CD4-positive, alpha-beta T cell treated with Interleukin-6 for 4 hours (primary cell): ENCODE data around the gene PLEKHA6.
"Not testable (repeated sequence)": the region's sequence is repeated elsewhere in the genome, so short reads cannot be mapped to it uniquely, and the experiment has no call there.

Source experiments
- DNase-seq: peaks from one replicate; pipeline ENCODE4 v3.0.0-alpha.2; 2020; ENCODE audit warnings: mixed read lengths

The PLEKHA6 gene

DNA sequence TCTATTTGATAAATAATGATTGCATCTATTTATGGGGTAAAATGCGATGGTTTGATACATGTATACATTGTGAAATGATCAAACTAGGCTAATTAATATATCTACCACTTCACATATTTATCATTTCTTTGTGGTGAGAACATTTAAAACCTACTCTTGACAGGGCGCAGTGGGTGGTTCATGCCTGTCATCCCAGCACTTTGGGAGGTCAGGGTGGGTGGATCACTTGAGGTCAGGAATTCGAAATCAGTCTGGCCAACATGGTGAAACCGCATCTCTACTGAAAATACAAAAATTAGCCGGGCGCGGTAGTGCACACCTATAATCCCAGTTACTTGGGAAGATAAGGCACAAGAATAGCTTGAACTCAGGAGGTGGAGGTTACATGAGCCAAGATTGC is 25.3 kb downstream of the PLEKHA6 start:
- no peak for DNase-seq

DNA sequence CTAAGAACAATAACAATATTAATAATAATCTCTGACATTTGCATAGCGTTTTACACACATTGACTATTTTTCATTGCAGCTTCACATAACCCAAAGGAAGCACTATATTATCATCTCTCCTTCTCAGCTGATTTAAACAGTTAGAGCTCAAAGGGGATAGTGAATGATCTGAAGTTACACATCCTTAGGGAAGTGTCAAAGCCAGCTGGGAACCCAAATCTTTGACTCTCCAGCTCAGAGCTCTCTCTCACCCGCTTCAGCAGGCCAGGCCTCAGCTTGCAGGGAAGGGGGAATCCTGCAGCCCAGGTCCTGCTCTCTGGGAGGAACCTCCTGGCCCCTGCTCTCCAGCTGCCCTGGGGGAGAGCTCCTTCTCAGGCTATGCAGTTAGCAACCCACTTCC is 26.3 kb downstream of the PLEKHA6 start:
- no peak for DNase-seq

DNA sequence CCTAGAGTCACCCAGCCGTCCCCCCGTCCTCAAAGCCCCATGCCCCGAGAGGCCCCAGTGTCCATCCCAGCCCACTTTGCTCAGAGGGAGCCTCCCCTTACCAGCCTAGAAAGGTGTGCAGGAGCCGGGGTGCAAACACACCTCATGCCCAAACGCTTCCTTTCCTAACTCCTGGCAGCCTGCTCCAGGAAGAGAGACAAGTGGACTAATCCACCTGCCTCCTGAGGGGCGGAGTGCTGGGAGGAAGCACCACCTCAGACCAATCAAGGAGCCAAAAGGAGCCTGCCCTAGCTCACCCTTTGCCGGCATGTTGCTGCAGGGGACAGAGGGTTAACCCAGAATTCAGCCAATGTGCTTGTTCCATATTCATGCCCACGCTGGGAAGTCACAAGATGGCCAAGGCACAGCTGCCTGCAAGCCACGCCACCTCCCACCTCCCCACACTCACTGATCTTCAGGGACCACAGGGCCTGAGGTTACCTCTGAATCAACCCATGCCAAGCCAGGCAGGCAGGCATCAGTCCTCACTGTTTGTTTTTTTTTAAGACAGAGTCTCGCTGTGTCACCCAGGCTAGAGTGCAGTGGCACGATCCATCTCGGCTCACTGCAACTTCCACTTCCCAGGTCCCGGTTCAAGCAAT is 27.8 kb downstream of the PLEKHA6 start:
- no peak for DNase-seq

DNA sequence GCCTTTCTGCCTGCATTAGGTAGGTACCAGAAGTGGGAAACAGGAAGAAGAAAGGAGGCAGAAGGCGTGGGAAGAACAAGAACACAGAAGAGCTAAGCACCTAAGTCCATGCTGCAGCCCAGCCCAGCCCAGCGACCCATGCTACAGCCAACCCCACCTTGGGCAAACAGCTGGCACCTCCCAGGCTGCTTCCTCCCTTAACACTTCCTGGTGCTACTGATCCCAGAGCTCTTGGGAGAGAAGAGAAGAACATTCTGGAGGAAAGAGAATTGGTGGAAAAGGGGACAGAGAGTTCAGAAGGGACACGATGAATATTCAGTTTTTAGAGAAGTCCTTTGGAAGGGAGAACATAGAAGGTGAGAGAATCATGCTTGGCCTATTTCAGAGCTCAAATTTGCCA is 28.5 kb downstream of the PLEKHA6 start:
- no peak for DNase-seq

DNA sequence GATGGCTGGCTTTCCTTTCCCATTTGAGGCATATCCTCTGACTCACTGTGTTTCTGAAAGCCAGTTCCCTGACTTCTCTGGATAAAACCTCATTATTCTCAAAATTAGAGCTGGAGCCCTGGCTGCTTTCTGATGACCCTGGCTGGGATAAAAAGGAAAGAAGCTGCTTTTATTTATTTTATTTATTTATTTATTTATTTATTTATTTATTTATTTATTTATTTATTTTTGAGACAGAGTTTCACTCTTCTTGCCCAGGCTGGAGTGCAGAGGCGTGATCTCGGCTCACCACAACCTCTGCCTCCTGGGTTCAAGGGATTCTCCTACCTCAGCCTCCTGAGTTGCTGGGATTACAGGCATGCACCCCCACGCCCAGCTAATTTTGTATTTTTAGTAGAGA is 31.9 kb downstream of the PLEKHA6 start:
- not testable (repeated sequence) for DNase-seq

DNA sequence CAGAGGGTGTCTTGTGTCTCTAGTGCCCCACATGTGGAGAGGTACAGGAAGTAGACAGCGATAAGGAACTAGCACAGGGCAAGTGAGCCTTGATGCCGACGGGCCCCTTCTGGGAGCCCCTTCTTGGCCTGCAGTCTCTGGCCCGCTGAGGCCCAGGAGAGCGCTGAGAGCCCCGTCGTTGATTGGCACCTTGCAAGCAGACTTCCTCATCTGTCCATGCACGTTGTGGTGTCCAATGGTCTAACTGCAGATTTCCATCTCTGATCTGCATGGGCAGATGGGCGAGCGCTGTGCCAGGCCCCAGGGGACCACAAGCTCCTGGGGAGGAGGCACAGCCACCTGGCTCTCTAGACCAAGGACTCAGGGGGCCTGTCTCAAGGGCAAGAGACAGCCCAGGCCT is 32.4 kb downstream of the PLEKHA6 start:
- no peak for DNase-seq

DNA sequence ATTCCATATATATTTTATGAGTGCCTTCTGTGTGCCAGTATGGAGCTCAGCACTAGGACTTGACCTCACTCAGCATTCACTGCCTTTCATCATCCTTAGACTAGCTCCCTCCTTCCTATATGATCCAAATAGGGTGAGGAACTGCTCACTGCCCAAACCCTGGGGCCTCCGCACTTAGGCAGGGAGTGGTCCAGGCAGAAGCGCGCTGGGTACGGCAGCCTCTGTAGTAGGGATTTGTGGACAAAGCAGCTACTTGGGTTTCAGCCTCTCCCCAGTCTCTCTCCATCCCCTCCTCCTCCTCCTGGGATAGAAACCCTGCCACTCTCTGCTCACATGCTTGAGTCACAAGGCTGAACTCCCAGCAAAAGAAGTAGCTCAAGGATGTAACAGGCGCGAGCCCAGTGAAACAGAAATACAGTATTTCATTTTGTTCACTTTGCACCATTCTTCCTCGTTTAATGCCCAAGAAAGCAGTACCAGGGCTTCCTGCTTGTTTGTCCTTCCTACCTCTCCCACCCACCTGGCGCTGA is 32.9 kb downstream of the PLEKHA6 start:
- DNase-seq: no peak

DNA sequence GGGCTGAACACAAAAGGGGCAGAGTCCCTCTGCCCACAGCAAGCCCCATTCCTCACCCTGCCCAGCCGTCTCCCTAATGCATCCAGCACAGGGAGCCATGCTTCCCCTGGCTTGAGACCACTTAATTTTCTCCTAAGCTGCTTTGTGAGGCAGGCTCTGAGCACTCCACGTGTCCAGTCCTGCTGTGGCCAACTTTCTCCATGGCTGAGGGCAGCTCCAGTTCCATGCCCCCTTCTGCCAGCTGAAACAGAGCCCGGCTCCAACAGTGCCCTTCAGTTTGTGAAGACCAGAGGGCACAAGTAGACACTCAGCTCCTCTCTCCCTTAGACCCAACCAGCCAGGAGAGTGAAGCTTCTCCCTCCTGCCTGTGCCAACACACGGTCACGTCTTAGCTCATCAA is 33.8 kb downstream of the PLEKHA6 start:
- no peak for DNase-seq

DNA sequence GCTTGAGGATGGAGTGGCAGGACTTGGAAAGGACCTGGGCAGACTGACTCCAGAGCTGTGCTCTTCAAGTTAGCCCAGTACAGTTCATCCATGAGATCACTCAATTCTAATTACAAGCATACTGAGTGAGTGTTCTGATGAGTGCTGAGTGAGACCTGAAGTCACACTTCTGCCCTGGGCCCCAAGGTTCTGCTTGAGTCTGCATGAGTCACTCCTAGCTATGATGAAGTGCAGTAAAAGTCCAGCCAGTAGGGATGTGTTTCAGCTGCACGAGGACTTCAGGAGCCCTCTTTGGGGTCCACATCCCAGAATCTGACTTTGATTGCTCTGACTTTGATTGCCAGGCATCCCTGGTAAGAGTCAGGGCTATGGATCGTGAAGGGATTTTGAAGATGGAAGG is 35.8 kb downstream of the PLEKHA6 start:
- no peak for DNase-seq

DNA sequence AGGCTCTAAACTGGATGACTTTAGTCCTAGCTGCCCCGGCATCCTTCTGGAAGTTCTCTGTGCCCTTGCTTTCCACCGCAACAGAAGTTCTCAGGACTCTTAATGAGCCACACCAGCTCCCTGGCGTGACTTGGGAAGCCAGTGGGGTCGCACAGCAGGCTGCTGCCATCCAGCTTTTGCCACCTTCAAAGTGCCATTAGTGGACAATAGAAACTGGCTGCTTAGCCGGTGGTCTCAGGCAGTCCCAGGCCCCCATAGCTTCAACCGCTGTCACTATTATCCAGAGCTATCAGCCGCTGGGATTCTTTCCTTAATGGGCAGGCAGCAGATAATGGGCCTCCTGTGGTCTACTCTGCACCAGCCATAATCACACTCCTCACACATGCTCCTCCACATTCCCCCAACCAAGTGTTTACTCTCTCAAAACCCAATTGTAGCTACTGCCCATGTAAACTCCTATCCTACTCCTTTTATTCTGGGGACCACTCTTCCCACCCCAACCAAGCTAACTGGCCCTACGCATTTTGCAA is 37.3 kb downstream of the PLEKHA6 start:
- no peak for DNase-seq

DNA sequence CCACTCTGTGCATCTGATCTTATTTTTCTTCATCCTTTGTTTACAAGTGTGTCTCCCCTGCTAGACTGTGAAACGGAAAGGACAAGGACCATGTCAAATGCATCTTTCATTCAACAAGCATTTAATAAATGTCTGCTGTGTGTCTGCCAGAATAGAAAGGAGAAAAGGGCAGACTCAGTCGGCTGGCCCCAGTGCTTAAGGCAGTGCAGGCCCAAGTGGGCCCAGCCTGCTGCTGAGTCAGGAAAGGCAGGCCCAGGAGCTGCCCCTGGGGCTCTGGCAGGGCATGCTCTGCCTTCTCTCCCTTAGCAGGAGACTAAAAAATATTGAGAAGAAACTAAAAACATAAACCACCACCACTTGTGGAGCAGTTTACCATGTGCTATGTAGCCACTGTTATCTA is 38.1 kb downstream of the PLEKHA6 start:
- DNase-seq: no peak

DNA sequence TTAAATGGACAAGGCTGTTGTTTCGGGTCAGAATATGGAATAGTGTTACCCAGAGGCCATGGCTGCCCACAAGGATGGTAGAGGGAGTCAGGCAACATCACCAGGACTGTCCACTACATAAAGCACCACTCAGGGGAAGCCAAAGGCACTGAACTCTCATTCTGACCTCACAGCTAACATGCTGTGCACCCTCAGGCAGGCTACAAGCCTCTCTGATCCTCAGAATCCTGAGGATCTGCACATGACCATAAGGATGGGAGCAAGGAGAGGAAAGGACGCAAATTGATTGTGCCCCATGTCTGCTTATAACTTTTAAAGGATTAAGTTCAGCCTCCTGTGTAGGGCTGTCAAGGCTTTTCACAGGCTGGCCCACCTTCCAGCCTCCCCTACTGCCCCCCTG is 38.7 kb downstream of the PLEKHA6 start:
- no peak for DNase-seq

DNA sequence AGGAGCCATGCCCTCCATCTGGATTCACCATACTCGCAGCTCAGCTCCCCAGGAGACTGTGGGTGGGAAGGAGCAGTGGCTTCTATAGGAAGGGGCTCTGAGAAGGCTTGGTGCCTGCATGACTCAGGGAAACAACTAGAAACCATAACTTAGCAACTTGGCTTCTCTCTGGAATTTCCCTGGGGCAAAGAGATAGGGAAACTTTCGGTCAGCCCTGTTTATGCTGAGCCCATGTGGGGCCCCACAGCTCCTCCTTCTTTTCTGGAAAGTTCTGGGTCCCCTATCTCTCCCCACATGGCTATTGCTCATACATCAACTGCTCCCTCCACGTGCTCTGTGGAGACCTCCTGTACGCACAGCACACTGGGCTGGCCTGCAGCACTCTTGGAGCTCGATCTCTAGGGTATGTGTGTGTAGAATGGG is 39.3 kb downstream of the PLEKHA6 start:
- no peak for DNase-seq

DNA sequence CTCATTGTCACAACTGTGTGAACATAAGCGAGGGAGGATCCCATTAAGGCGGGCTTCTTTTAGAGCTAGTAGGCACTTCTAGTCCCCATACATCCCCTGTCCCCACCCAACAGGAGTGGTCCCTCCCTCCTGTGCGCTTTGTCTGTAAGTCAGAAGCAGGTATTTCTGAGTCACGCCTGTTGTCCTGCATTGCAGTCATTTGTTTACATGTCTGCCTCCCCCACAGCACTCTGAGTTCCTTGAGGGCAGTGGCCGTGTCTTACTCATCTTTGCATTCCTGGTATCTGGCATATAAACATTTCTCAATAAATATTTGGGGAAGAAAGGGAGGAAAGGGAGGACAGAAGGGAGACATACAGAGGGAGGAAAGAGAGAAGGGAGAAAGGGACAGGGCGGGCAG is 40.3 kb downstream of the PLEKHA6 start:
- DNase-seq: no peak

DNA sequence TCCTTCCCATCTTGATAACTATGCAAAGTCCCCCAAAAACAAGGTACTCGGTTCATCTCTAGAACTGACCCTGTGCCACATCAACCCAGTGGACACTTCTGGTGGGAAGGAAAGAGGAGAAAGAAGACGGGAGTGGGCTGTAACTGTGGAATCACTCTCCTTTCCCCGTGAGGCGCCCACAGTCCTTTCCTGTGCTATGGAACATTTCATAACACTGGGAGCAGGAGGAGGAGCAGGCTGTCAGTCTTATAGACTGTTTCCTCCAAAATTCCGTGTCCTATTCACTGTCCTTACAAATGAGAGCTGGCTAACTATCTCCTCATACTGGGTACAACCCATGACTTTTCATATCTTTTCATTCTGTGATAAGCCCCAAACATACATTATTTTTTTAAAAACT is 40.7 kb downstream of the PLEKHA6 start:
- DNase-seq: no peak

DNA sequence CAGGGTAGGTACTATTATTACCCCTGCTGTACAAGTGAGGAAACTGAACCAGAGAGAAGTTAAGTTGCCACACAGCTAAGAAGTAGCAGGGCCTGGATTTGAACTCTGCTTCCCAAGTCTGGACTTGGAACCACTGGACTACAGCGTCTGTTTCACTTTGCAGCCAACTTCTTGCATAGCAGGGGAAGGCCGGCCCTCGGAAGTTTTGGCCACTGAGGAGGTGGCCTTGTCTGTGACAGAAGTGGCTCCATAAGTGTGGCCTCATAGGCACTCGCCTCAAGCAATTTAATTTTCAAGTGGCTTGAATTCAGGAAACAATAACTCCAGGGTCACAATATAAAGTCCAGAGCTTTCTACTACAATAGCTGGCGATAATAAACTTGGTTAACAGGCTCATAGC is 41.4 kb downstream of the PLEKHA6 start:
- no peak for DNase-seq

DNA sequence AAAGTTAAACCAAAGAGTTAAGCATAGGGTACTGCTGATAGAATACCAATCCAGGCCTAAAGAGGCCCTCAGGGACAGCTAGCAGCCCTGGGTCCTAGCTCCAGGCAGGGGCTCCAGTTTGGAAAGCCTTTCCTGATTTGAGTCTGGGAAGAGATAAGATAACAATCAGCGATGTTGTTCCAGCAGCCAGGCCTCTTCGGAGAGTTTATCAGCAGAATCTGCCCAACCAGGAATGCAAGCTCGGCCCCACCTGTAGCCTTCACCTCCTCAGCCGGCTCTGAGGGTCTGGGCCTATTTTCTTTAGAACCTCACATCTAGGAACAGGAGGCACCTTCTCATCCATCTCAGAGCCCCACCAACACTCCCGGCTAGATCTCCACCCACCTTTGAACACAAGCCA is 42.6 kb downstream of the PLEKHA6 start:
- DNase-seq: no peak

DNA sequence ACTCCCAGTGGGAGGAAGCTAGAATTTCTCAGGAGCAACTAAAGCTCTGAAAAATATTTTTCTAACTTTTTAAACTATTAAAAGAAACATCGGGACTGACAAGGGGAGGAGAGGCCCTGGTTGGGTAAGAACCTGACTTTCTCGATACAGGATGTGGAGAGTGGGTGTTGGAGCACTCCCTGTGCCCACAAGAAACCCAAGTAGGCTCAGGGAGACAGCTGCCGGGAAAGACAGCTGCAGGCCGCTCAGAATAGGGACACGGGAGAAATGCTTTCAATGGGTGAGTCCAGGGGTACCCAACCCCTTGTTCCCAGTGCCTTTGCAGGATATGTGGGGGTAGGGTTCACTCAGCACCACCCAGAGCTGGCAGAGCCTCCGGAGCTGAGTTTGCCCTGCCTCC is 43.6 kb downstream of the PLEKHA6 start:
- no peak for DNase-seq

DNA sequence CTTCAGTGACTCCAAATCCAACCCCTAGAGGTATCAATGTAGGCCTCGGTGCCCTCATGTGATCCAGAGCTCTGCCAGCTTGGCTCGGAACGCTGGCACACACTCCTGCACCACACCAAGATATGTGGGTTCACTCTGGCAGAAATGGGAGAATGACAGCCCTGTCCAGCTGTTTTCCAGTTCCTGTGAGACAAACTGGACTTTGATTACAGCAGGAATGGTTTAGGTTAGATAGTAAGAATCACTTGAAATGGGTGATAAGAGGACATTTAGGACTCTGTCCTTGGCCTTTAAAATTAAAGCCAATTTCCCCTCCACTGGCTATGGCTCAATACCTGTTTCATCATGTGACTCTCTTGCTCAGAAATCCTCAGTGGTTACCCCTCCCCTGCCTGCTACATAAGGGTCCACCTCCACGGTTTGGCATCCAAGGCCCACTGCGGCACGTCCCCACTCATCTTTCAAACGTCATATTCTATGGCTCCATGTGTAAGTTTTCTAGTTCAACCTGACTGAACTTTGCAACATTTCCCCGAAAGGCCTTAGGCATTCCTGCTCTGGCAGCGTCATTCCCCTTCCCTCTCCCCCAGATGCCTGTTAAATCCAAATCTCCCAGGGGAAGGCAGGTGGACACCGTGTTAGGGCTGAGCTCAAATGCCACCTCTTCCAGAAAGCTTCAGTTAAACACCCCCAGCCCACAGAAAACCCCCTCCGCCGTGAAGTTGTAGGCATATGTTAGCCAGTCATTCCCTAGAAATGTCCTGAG is 44.7 kb downstream of the PLEKHA6 start:
- DNase-seq: no peak

DNA sequence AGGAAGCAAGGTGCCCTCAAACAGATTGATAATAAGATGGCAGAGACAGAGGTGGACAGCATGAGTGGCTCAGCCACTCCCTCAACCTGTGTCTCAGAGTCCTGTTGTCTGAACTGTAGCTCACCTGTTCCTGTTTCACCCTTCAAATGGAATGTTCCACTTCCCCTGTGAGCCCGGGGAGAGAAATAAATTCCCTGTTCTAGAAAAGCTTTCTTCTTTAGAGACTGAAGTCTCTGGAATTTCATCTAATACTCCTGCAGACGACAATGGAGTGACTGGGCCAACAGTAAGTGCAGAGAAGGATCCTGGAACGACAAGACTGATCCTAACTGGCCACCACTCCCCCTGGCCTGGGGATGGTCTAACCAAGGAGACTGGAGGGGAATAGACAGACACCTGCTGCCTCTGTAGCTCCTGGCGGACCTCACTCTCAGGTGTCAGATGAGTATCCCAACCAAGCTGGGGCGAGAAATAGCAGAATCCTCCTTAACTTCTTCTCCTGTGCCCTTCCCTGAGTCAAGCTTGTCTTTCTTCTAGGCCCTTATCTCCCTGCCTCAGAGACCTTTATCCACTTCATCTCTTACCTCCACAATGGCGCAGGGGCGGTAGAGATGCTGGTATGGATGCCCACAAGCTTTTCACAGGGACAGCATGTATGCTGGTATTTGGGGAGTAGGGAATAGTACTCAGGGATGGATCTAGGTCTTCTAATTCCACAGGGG is 45.4 kb downstream of the PLEKHA6 start:
- DNase-seq: no peak

DNA sequence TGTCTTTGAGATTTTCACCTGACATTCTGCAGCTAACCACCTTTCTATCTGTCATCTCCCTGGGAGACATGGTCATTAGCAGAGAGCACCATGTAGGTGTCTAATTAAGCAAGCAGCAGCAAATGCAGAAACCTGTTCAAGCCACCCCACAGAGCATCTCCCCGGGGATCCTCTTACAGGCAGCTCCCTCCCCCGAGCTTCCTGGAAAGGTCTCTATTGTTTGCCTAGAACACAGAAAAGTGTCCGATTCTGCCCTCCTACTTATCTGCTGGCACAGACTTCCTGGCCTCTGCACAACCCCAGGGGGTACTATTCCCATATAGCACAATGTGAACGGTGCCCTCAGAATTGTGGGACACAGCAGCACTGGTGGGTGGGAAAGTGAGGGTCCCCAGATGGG is 46.1 kb downstream of the PLEKHA6 start:
- DNase-seq: no peak

DNA sequence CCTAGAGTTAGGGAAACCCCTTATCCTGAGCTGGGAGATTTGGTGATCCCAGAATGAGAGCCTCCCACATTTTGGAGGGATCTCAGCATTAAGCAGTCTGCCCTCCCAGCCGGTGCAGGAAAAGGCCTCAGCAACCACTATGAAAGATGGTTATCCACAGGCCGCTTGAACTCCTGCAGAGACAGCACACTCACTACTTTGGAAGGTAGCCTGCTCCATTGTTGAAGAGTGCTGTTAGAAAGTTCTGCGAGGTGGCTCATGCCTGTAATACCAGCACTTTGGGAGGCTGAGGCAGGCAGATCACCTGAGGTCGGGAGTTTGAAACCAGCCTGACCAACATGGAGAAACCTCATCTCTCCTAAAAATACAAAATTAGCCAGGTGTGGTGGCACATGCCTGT is 48.8 kb downstream of the PLEKHA6 start:
- DNase-seq: not testable (repeated sequence)

DNA sequence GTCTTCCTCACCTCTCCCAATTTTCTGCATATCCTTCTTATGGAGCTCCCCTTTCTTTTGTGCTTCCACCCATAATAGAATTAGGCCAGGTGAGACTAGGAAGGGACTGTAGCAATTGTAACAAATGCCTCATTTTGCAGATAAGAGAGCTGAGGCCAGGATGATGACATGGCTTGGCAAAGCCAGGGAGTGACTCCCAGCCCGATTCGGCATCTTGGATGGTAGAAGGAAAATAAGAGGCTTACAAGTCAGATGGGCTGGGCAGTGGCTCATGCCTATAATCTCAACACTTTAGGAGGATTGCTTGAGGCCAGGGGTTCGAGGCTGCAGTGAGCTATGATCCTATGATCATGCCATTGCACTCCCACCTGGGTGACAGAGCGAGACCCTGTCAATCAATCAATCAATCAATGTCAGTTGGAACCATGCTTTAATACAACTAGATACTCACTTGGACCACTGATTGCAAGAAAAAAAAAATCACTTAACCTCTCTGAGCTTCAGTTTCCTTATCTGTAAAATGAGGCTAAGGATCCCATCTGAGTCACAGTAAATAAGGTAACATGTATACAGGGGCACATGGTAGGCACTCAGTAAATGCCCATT is 51.6 kb downstream of the PLEKHA6 start:
- no peak for DNase-seq
